ENCODE results near the gene DCLK1.
"Not testable (repeated sequence)": the region's sequence is repeated elsewhere in the genome, so short reads cannot be mapped to it uniquely, and the experiment has no call there.

DCLK1 gene

GRCh38 chr13:35983703-35984102 lies 147.5 kb downstream of the DCLK1 start:
- not testable (repeated sequence) for H3K27ac Mint-ChIP-seq, H3K36me3 Mint-ChIP-seq

GRCh38 chr13:35983206-35983605 lies 148.0 kb downstream of the DCLK1 start:
- Mint-ChIP-seq H3K9me3 (ENCODE audit: low read depth) (no peaks in the 10 kb centered on the region), H3K4me3 (no peak overlapping the region), H3K27me3 (peaks cover 4% of the 10 kb centered on the region), H3K36me3 (no peaks in the 10 kb centered on the region), H3K27ac (no peak overlapping the region), H3K4me1 (ENCODE audit: low read depth) (no peaks in the 10 kb centered on the region)

More at GRCh38 chr13:35983703-35984102, 147.5 kb downstream of the DCLK1 start:
- H3K4me1 Mint-ChIP-seq (ENCODE audit: low read depth); H3K4me3 Mint-ChIP-seq; H3K27me3 Mint-ChIP-seq; H3K9me3 Mint-ChIP-seq (ENCODE audit: low read depth): not testable (repeated sequence)

- H3K9me3 Mint-ChIP-seq (ENCODE audit: low read depth), result no peaks in the 10 kb centered on the region
- peaks cover 5% of the 10 kb centered on the region for H3K27me3 Mint-ChIP-seq
- H3K4me1 Mint-ChIP-seq (ENCODE audit: low read depth), result no peaks in the 10 kb centered on the region
- H3K27ac Mint-ChIP-seq, result no peak overlapping the region
- no peaks in the 10 kb centered on the region for H3K36me3 Mint-ChIP-seq
- H3K4me3 Mint-ChIP-seq, result no peak overlapping the region
Measured at GRCh38 chr13:35979361-35979951, 151.7 kb downstream of the DCLK1 start.

GRCh38 chr13:35978607-35979316 lies 152.4 kb downstream of the DCLK1 start:
- no peaks in the 10 kb centered on the region for H3K4me1 Mint-ChIP-seq (ENCODE audit: low read depth)
- H3K27ac Mint-ChIP-seq, result no peak overlapping the region
- H3K4me3 Mint-ChIP-seq, result no peak overlapping the region
- peaks cover 5% of the 10 kb centered on the region for H3K27me3 Mint-ChIP-seq
- no peaks in the 10 kb centered on the region for H3K9me3 Mint-ChIP-seq (ENCODE audit: low read depth)
- H3K36me3 Mint-ChIP-seq, result no peaks in the 10 kb centered on the region

GRCh38 chr13:35977060-35977459 lies 154.1 kb downstream of the DCLK1 start:
- H3K36me3 Mint-ChIP-seq, result no peaks in the 10 kb centered on the region
- H3K27me3 Mint-ChIP-seq, result peaks cover 5% of the 10 kb centered on the region
- no peak overlapping the region for H3K27ac Mint-ChIP-seq
- H3K9me3 Mint-ChIP-seq (ENCODE audit: low read depth), result peaks cover 4% of the 10 kb centered on the region
- H3K4me1 Mint-ChIP-seq (ENCODE audit: low read depth), result no peaks in the 10 kb centered on the region
- H3K4me3 Mint-ChIP-seq, result no peak overlapping the region

- H3K9me3 Mint-ChIP-seq (ENCODE audit: low read depth), result peaks cover 4% of the 10 kb centered on the region
- H3K4me3 Mint-ChIP-seq, result no peak overlapping the region
- H3K27me3 Mint-ChIP-seq, result peaks cover 5% of the 10 kb centered on the region
- H3K36me3 Mint-ChIP-seq, result no peaks in the 10 kb centered on the region
- H3K4me1 Mint-ChIP-seq (ENCODE audit: low read depth), result no peaks in the 10 kb centered on the region
- H3K27ac Mint-ChIP-seq, result no peak overlapping the region
Measured at GRCh38 chr13:35976126-35976525, 155.1 kb downstream of the DCLK1 start.

- H3K36me3 Mint-ChIP-seq; H3K9me3 Mint-ChIP-seq (ENCODE audit: low read depth); H3K27ac Mint-ChIP-seq; H3K4me3 Mint-ChIP-seq; H3K27me3 Mint-ChIP-seq; H3K4me1 Mint-ChIP-seq (ENCODE audit: low read depth): not testable (repeated sequence)
Measured at GRCh38 chr13:35966951-35967350, 164.2 kb downstream of the DCLK1 start.

GRCh38 chr13:35966024-35966423 lies 165.2 kb downstream of the DCLK1 start:
- H3K27me3 Mint-ChIP-seq, result no peaks in the 10 kb centered on the region
- H3K9me3 Mint-ChIP-seq (ENCODE audit: low read depth), result peaks cover 5% of the 10 kb centered on the region
- no peak overlapping the region for H3K27ac Mint-ChIP-seq
- no peak overlapping the region for H3K4me3 Mint-ChIP-seq
- no peaks in the 10 kb centered on the region for H3K36me3 Mint-ChIP-seq
- H3K4me1 Mint-ChIP-seq (ENCODE audit: low read depth), result no peaks in the 10 kb centered on the region

GRCh38 chr13:35965226-35965927 lies 165.8 kb downstream of the DCLK1 start:
- Mint-ChIP-seq H3K36me3 (no peaks in the 10 kb centered on the region), H3K4me3 (no peak overlapping the region), H3K27me3 (no peaks in the 10 kb centered on the region), H3K4me1 (ENCODE audit: low read depth) (no peaks in the 10 kb centered on the region), H3K9me3 (ENCODE audit: low read depth) (peaks cover 5% of the 10 kb centered on the region), H3K27ac (no peak overlapping the region)

GRCh38 chr13:35964863-35965180 lies 166.4 kb downstream of the DCLK1 start:
- H3K9me3 Mint-ChIP-seq (ENCODE audit: low read depth), result peaks cover 5% of the 10 kb centered on the region
- no peaks in the 10 kb centered on the region for H3K4me1 Mint-ChIP-seq (ENCODE audit: low read depth)
- H3K27me3 Mint-ChIP-seq, result no peaks in the 10 kb centered on the region
- no peak overlapping the region for H3K4me3 Mint-ChIP-seq
- no peaks in the 10 kb centered on the region for H3K36me3 Mint-ChIP-seq
- H3K27ac Mint-ChIP-seq, result no peak overlapping the region

- Mint-ChIP-seq H3K27ac (no peak overlapping the region), H3K4me3 (no peak overlapping the region), H3K27me3 (no peaks in the 10 kb centered on the region), H3K36me3 (no peaks in the 10 kb centered on the region), H3K4me1 (ENCODE audit: low read depth) (no peaks in the 10 kb centered on the region), H3K9me3 (ENCODE audit: low read depth) (peaks cover 5% of the 10 kb centered on the region)
Measured at GRCh38 chr13:35964011-35964862, 166.9 kb downstream of the DCLK1 start.

GRCh38 chr13:35961461-35962220 lies 169.5 kb downstream of the DCLK1 start:
- Mint-ChIP-seq H3K27me3 (no peaks in the 10 kb centered on the region), H3K9me3 (ENCODE audit: low read depth) (no peaks in the 10 kb centered on the region), H3K4me1 (ENCODE audit: low read depth) (no peaks in the 10 kb centered on the region), H3K36me3 (no peaks in the 10 kb centered on the region), H3K4me3 (no peak overlapping the region), H3K27ac (no peak overlapping the region)

GRCh38 chr13:35961002-35961401 lies 170.2 kb downstream of the DCLK1 start:
- Mint-ChIP-seq H3K36me3 (no peaks in the 10 kb centered on the region), H3K27me3 (no peaks in the 10 kb centered on the region), H3K27ac (no peak overlapping the region), H3K4me3 (no peak overlapping the region), H3K9me3 (ENCODE audit: low read depth) (no peaks in the 10 kb centered on the region), H3K4me1 (ENCODE audit: low read depth) (no peaks in the 10 kb centered on the region)

GRCh38 chr13:35957996-35958395 lies 173.2 kb downstream of the DCLK1 start:
- no peaks in the 10 kb centered on the region for H3K36me3 Mint-ChIP-seq
- no peak overlapping the region for H3K27ac Mint-ChIP-seq
- no peaks in the 10 kb centered on the region for H3K9me3 Mint-ChIP-seq (ENCODE audit: low read depth)
- no peak overlapping the region for H3K4me3 Mint-ChIP-seq
- no peaks in the 10 kb centered on the region for H3K27me3 Mint-ChIP-seq
- H3K4me1 Mint-ChIP-seq (ENCODE audit: low read depth), result no peaks in the 10 kb centered on the region

Data from activated naive CD8-positive, alpha-beta T cell (primary cell).